Neuronal stem cell (in vitro differentiated cells): Measurements from ENCODE around the gene PLXNB2. TPM values are rescaled to one million over a fixed set of nuclear protein-coding genes. Genes with fewer than 3 reads are reported as not detected.
A peak's percentile ranks its signal among the peaks of the same experiment; 100 is the strongest.

Source experiments
- DNase-seq: peaks from one replicate; pipeline ENCODE4 v3.0.0-alpha.2; 2013; ENCODE audit warnings: low spot score
- H2AFZ ChIP-seq: one replicate; pipeline ENCODE4 v1.6.1; 2013; ENCODE audit warnings: mild to moderate bottlenecking, low read length, inconsistent platforms
- H2AK5ac ChIP-seq: 2 replicates; pipeline ENCODE4 v1.6.1; 2013; ENCODE audit warnings: low read depth, mild to moderate bottlenecking, inconsistent platforms, low read length, moderate library complexity, mixed read lengths
- H2BK120ac ChIP-seq: 2 replicates; pipeline ENCODE4 v1.6.1; 2013; ENCODE audit warnings: low read depth, mild to moderate bottlenecking, inconsistent platforms, low read length, moderate library complexity, mixed read lengths
- H2BK12ac ChIP-seq: one replicate; pipeline ENCODE4 v1.6.1; 2013; ENCODE audit warnings: low read length, inconsistent platforms
- H2BK15ac ChIP-seq: 2 replicates; pipeline ENCODE4 v1.6.1; 2013; ENCODE audit warnings: mild to moderate bottlenecking, low read length, inconsistent platforms, mixed read lengths
- H2BK5ac ChIP-seq: one replicate; pipeline ENCODE4 v1.6.1; 2013; ENCODE audit warnings: inconsistent platforms, mild to moderate bottlenecking, low read length, moderate library complexity
- H3K14ac ChIP-seq: one replicate; pipeline ENCODE4 v1.6.1; 2013; ENCODE audit warnings: low read length, inconsistent platforms
- H3K18ac ChIP-seq: 2 replicates; pipeline ENCODE4 v1.6.1; 2013; ENCODE audit warnings: low read length, inconsistent platforms
- H3K23ac ChIP-seq: 2 replicates; pipeline ENCODE4 v1.6.1; 2013; ENCODE audit warnings: low read depth, mild to moderate bottlenecking, mixed read lengths, low read length, inconsistent platforms; ENCODE audit not compliant: poor library complexity
- H3K27ac ChIP-seq: replicated peaks from 3 replicates; pipeline ENCODE4 v1.5.1; 2013; ENCODE audit warnings: low read length, inconsistent platforms
- H3K27me3 ChIP-seq, 3 experiments: 2 replicates each; pipeline ENCODE4 v1.6.1; 2013; ENCODE audit warnings: low read length in 3 of 3, mild to moderate bottlenecking in 2 of 3, inconsistent platforms in 1 of 3, low read depth in 1 of 3, mixed read lengths in 1 of 3, moderate library complexity in 1 of 3; ENCODE audit not compliant: control insufficient read depth in 3 of 3, insufficient read depth in 3 of 3
- H3K36me3 ChIP-seq, 2 donors: replicated peaks in 1 of 2; 2 replicates each; pipeline ENCODE4 v1.6.1; 2013; ENCODE audit warnings: low read length in 2 of 2; ENCODE audit not compliant: control insufficient read depth in 2 of 2, insufficient read depth in 2 of 2
- H3K4ac ChIP-seq: 2 replicates; pipeline ENCODE4 v1.6.1; 2013; ENCODE audit warnings: inconsistent platforms, mild to moderate bottlenecking, low read length, moderate library complexity
- H3K4me1 ChIP-seq, 2 donors: 1 replicate in 1 of 2; 2 replicates in 1 of 2; pipeline ENCODE4 v1.6.1; 2013; ENCODE audit warnings: low read length in 2 of 2, low read depth in 1 of 2; ENCODE audit not compliant: control insufficient read depth in 2 of 2, insufficient read depth in 1 of 2
- H3K4me2 ChIP-seq: one replicate; pipeline ENCODE4 v1.6.1; 2013; ENCODE audit warnings: mild to moderate bottlenecking, low read length, inconsistent platforms; ENCODE audit not compliant: insufficient read depth, poor library complexity, severe bottlenecking
- H3K4me3 ChIP-seq, 2 donors: 2 replicates each; pipeline ENCODE4 v1.5.1; 2013; ENCODE audit warnings: low read length in 2 of 2, mild to moderate bottlenecking in 2 of 2, inconsistent platforms in 1 of 2, moderate library complexity in 1 of 2
- H3K79me1 ChIP-seq: one replicate; pipeline ENCODE4 v1.6.1; 2013; ENCODE audit warnings: low read depth, mild to moderate bottlenecking, inconsistent platforms, low read length, moderate library complexity
- H3K9ac ChIP-seq: one replicate; pipeline ENCODE4 v1.6.1; 2013; ENCODE audit warnings: mild to moderate bottlenecking, low read depth, low read length, inconsistent platforms; ENCODE audit not compliant: poor library complexity
- H3K9me3 ChIP-seq, 2 donors: replicated peaks in 1 of 2; 2 replicates each; pipeline versions ENCODE3 to v1.6.1; 2013; ENCODE audit warnings: low read length in 2 of 2, mild to moderate bottlenecking in 2 of 2, inconsistent platforms in 1 of 2, low read depth in 1 of 2, mixed read lengths in 1 of 2, moderate library complexity in 1 of 2; ENCODE audit not compliant: control insufficient read depth in 2 of 2, insufficient read depth in 1 of 2
- H4K8ac ChIP-seq: one replicate; pipeline ENCODE4 v1.6.1; 2013; ENCODE audit warnings: low read depth, mild to moderate bottlenecking, inconsistent platforms, low read length, moderate library complexity
- H4K91ac ChIP-seq: one replicate; pipeline ENCODE4 v1.6.1; 2013; ENCODE audit warnings: low read length, low read depth, mild to moderate bottlenecking, inconsistent platforms; ENCODE audit not compliant: poor library complexity
- WGBS, 2 donors: extraction: QIAGEN DNeasy Blood & Tissue Kit; methylation state at CpG; one replicate each; pipeline ENCODE4 v1.1.7; 2013; ENCODE audit warnings: missing lambda C conversion rate in 2 of 2, mixed read lengths in 1 of 2; ENCODE audit not compliant: insufficient read length in 2 of 2, insufficient replicate concordance in 1 of 2; ENCODE audit errors: extremely low coverage in 2 of 2; 5-methylcytosine and 5-hydroxymethylcytosine counted together
- polyA plus RNA-seq, 2 experiments: library from polyadenylated mRNA; stranded (reverse); fragments of 200-250 nt; gene quantifications; one replicate each; pipeline ENCODE4 v1.2.3, GENCODE V29; 2013

Gene PLXNB2, protein sequence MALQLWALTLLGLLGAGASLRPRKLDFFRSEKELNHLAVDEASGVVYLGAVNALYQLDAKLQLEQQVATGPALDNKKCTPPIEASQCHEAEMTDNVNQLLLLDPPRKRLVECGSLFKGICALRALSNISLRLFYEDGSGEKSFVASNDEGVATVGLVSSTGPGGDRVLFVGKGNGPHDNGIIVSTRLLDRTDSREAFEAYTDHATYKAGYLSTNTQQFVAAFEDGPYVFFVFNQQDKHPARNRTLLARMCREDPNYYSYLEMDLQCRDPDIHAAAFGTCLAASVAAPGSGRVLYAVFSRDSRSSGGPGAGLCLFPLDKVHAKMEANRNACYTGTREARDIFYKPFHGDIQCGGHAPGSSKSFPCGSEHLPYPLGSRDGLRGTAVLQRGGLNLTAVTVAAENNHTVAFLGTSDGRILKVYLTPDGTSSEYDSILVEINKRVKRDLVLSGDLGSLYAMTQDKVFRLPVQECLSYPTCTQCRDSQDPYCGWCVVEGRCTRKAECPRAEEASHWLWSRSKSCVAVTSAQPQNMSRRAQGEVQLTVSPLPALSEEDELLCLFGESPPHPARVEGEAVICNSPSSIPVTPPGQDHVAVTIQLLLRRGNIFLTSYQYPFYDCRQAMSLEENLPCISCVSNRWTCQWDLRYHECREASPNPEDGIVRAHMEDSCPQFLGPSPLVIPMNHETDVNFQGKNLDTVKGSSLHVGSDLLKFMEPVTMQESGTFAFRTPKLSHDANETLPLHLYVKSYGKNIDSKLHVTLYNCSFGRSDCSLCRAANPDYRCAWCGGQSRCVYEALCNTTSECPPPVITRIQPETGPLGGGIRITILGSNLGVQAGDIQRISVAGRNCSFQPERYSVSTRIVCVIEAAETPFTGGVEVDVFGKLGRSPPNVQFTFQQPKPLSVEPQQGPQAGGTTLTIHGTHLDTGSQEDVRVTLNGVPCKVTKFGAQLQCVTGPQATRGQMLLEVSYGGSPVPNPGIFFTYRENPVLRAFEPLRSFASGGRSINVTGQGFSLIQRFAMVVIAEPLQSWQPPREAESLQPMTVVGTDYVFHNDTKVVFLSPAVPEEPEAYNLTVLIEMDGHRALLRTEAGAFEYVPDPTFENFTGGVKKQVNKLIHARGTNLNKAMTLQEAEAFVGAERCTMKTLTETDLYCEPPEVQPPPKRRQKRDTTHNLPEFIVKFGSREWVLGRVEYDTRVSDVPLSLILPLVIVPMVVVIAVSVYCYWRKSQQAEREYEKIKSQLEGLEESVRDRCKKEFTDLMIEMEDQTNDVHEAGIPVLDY (N-terminal part only)
- polyA plus RNA-seq (2013, experiment 1 of 2): 71.0 TPM
- 69.8 TPM for polyA plus RNA-seq (2013, experiment 2 of 2)

DNA sequence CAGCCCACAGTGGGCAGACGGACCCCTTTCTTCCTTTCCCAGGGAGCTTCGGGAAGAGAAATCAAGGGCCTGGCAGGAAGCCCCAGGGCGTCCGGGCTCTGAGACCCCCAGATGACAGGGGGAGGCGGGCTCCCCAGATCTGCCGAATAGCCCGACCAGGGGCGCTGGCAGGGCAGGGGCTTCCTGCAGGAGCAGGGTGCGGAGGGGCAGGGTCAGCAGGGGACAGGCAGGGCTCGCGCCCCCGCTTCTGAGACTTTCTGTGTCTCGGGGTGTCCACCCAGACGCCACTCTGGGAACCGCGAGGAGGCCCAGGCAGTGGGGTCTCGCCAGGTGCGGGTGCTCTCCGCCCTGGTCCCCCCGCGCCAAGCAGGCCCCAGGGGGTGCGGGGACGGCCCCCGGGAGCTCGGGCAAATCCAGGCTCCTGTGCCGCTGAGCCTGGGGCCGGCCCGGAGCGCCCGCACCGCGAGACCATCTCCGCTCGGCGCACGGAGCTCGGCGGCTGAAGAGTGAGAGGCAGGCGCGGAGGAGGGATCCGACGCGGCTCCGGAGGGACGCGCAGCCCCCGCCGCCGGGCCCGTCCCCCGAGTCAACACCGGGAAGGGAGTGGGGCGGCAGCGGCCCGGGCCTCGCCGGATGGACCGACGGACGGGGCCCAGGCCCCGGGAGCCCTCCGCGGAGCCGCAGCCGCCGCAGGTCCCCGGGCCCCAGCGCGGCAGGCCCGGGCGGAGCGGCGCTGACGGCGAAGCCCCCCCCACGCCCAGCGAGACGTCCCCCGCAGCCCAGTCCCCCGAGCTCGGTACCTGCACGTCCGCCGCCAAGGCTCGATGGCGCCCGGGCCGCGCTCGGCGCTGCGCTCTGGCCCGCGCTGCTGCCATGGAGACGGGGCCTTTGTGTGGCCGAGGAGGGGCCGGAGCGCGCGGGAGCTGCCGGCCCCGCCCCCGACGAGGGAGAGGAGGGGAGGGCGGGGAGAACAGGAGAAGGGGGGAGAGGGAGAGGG lies at the start of gene PLXNB2:
Gene PLXNB2 (minus strand): TSS at position 894 of the 997 bp plus-strand sequence. CDS start 17,062 bp downstream, outside the sequence.
- Histone ChIP-seq H3K79me1 (peaks cover 35% of the 10 kb centered on the region), H2BK5ac (peak within 1 kb of the TSS; percentile 97), H4K8ac (peak within 1 kb of the TSS; percentile 65), H3K36me3 (peaks cover 5 to 37% of the 10 kb centered on the region in 2 donors), H3K4me1 (peaks cover 44% of the 10 kb centered on the region in 2 donors), H2AFZ (peak within 1 kb of the TSS; percentile 75), H3K27ac (peak within 1 kb of the TSS; percentile 81), H2BK12ac (peak within 1 kb of the TSS; percentile 99), H4K91ac (peak within 1 kb of the TSS; percentile 53), H3K9me3 (no peaks in the 10 kb centered on the region), H3K4me3 (peak within 1 kb of the TSS; percentile 95 to 97), H3K4ac (peak within 1 kb of the TSS; percentile 99), H3K23ac (peak within 1 kb of the TSS; percentile 91), H2BK120ac (peak within 1 kb of the TSS; percentile 97), H3K4me2 (peak within 1 kb of the TSS; percentile 89), H3K18ac (peak within 1 kb of the TSS; percentile 98), H2AK5ac (peak within 1 kb of the TSS; percentile 100), H2BK15ac (peak within 1 kb of the TSS; percentile 100), H3K14ac (peak within 1 kb of the TSS; percentile 97), H3K27me3 (no peaks in the 10 kb centered on the region), H3K9ac (peak within 1 kb of the TSS; percentile 96)
- peak; percentile 82 for DNase-seq
- WGBS, 2 donors: no CpG with 5 or more reads among the region's 105 CpGs

DNA sequence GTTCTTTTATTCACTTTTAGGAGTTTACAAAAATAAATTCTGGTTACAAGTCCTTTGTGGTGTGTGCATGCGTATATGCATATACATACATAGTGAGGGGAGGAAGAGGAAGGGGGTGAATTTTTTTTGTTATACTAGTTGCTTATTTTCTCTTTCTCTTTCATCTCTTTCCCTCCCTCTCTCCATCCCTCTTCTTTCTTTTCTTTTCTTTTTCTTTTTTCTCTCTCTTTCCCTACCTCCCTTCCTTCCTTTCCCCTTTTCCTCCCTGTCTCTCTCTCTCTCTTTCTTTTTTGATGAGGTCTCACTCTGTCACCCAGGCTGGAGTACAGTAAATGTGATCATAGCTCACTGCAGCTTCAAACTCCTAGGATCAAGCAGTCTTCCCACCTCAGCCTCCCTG lies 49.8 kb upstream of the PLXNB2 start:
- Histone ChIP-seq H3K4me2 (no peak overlapping the region), H3K4me3 (no peak overlapping the region), H3K4me1 (no peaks in the 10 kb centered on the region), H2AK5ac (no peak overlapping the region), H3K79me1 (peaks cover 1% of the 10 kb centered on the region), H2AFZ (no peak overlapping the region), H3K9me3 (no peaks in the 10 kb centered on the region), H2BK12ac (no peak overlapping the region), H3K4ac (no peak overlapping the region), H3K9ac (no peak overlapping the region), H3K27me3 (no peaks in the 10 kb centered on the region), H2BK5ac (no peak overlapping the region), H4K8ac (no peak overlapping the region), H3K14ac (no peak overlapping the region), H2BK15ac (no peak overlapping the region), H2BK120ac (no peak overlapping the region), H4K91ac (no peak overlapping the region), H3K27ac (no peak overlapping the region), H3K23ac (no peak overlapping the region), H3K36me3 (peaks cover 5 to 33% of the 10 kb centered on the region in 2 donors), H3K18ac (no peak overlapping the region)
- WGBS, 2 donors: no CpG with 5 or more reads among the region's 1 CpG
- no peak for DNase-seq

DNA sequence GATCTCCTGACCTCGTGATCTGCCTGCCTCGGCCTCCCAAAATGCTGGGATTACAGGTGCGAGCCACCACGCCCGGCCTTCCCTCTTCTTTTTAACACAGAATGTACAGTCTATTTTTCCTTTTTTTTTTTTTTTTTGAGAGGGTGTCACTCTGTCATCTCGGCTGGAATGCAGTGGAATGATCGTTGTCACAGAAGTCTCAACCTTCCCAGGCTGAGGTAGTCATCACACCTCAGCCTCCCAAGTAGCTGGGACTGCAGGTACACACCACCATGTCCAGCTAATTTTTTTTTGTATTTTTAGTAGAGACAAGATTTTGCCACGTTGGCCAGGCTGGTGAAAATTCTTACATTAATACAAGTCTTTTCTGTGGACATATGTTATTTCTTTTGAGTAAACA lies 48.7 kb upstream of the PLXNB2 start:
- no peak for DNase-seq

More for the DNA sequence above, 48.7 kb upstream of the PLXNB2 start:
- H3K27ac ChIP-seq: no peak overlapping the region
- no peak overlapping the region for H3K4me3 ChIP-seq
- no peak overlapping the region for H2BK120ac ChIP-seq
- no peak overlapping the region for H3K14ac ChIP-seq
- H3K9me3 ChIP-seq: no peaks in the 10 kb centered on the region
- H3K27me3 ChIP-seq: no peaks in the 10 kb centered on the region
- H2BK5ac ChIP-seq: no peak overlapping the region
- no peak overlapping the region for H3K4ac ChIP-seq
- no CpG with 5 or more reads among the region's 8 CpGs for WGBS, 2 donors
- no peak overlapping the region for H2AFZ ChIP-seq
- H4K8ac ChIP-seq: no peak overlapping the region
- H3K23ac ChIP-seq: no peak overlapping the region
- no peak overlapping the region for H3K18ac ChIP-seq
- no peak overlapping the region for H4K91ac ChIP-seq
- no peak overlapping the region for H2BK12ac ChIP-seq
- H3K4me1 ChIP-seq: no peaks in the 10 kb centered on the region
- H3K4me2 ChIP-seq: no peak overlapping the region
- no peak overlapping the region for H3K9ac ChIP-seq
- H2AK5ac ChIP-seq: no peak overlapping the region
- H3K36me3 ChIP-seq: peaks cover 5 to 31% of the 10 kb centered on the region in 2 donors
- H2BK15ac ChIP-seq: no peak overlapping the region
- peaks cover 1% of the 10 kb centered on the region for H3K79me1 ChIP-seq
